SHP77 (cell line): ENCODE measurements around the gene ZFP28.

Experiments used
- DNase-seq, 2 experiments: peaks; one replicate each; lab custom pipeline; 2025; lab: John Stamatoyannopoulos, UW

Gene ZFP28

GRCh38 chr19:56538761-56539263, at the start of gene ZFP28:
Gene ZFP28 (plus strand): TSS chr19:56538948. CDS start chr19:56539019, 71 bp downstream.
- peak; percentile 42 to 71 for DNase-seq

GRCh38 chr19:56491399-56491798, 47.3 kb upstream of the ZFP28 start:
- DNase-seq: no peak

- DNase-seq: no peak
Measured at GRCh38 chr19:56504581-56504980, 34.2 kb upstream of the ZFP28 start.

GRCh38 chr19:56507446-56508289, 31.1 kb upstream of the ZFP28 start, which contains the start of gene ZNF471:
Gene ZNF471 (plus strand): TSS chr19:56507855. CDS start chr19:56511572, 3,717 bp downstream.
- no peak for DNase-seq

- DNase-seq: no peak
Measured at GRCh38 chr19:56508290-56508778, 30.4 kb upstream of the ZFP28 start.

GRCh38 chr19:56525214-56525860, 13.4 kb upstream of the ZFP28 start:
- DNase-seq: no peak

GRCh38 chr19:56537442-56537841, 1.3 kb upstream of the ZFP28 start:
- DNase-seq: no peak

- peak; percentile 77 to 83 for DNase-seq
Measured at GRCh38 chr19:56538254-56538760, 441 bp upstream of the ZFP28 start.

- DNase-seq: no peak
Measured at GRCh38 chr19:56543776-56544175, 5.0 kb downstream of the ZFP28 start.

- DNase-seq: no peak
Measured at GRCh38 chr19:56547535-56547934, 8.8 kb downstream of the ZFP28 start.

GRCh38 chr19:56554272-56554869, 15.6 kb downstream of the ZFP28 start:
- DNase-seq: no peak

GRCh38 chr19:56562766-56563165, 24.0 kb downstream of the ZFP28 start:
- no peak for DNase-seq

GRCh38 chr19:56566904-56567273, 28.1 kb downstream of the ZFP28 start:
- DNase-seq: peak; percentile 41 to 43

GRCh38 chr19:56567274-56568120, 28.7 kb downstream of the ZFP28 start, which contains the start of gene ZNF470:
Gene ZNF470 (plus strand): TSS chr19:56567468. CDS start chr19:56570312, 2,844 bp downstream.
- peak; percentile 84 to 91 for DNase-seq

- no peak for DNase-seq
Measured at GRCh38 chr19:56572589-56572988, 33.8 kb downstream of the ZFP28 start.

GRCh38 chr19:56573914-56574313, 35.2 kb downstream of the ZFP28 start:
- DNase-seq: no peak

- DNase-seq: no peak
Measured at GRCh38 chr19:56577719-56578602, 39.2 kb downstream of the ZFP28 start.

- DNase-seq: no peak
Measured at GRCh38 chr19:56594446-56594782, 55.7 kb downstream of the ZFP28 start.

- DNase-seq: peak; percentile 69 to 84
Measured at GRCh38 chr19:56594783-56595547, 56.2 kb downstream of the ZFP28 start, which contains the start of gene ZNF71. Gene ZNF71 (plus strand): TSS chr19:56595302. CDS start chr19:56601559, 6,257 bp downstream.
